DND-41 (cell line): Measurements from ENCODE around the gene DAG1.

Source experiments
- ATAC-seq: fragments of 200-7000 bp; cut with Tn5 transposase; 3 replicates; pipeline ENCODE4 v1.9.1; 2021; ENCODE audit warnings: low read depth; ENCODE audit not compliant: insufficient read depth
- DNase-seq: peaks from one replicate; pipeline ENCODE4 v3.0.0-alpha.2; 2020
- H2AFZ ChIP-seq: 2 replicates; pipeline ENCODE4 v1.6.0; 2012; ENCODE audit warnings: low read depth, low read length
- H3K27ac ChIP-seq: 2 replicates; pipeline ENCODE4 v1.5.1; 2012; ENCODE audit warnings: low read length, inconsistent platforms
- H3K27me3 ChIP-seq: fragments of 200-600 bp; sonication (generic); 2 replicates; pipeline ENCODE4 v1.6.0; 2012; ENCODE audit warnings: low read length, mild to moderate bottlenecking, inconsistent platforms; ENCODE audit not compliant: insufficient read depth, poor library complexity
- H3K36me3 ChIP-seq: 2 replicates; pipeline ENCODE4 v1.5.1; 2012; ENCODE audit warnings: low read length, inconsistent platforms; ENCODE audit not compliant: insufficient read depth
- H3K4me1 ChIP-seq: 2 replicates; pipeline ENCODE4 v1.5.1; 2012; ENCODE audit warnings: mild to moderate bottlenecking, low read length; ENCODE audit not compliant: insufficient read depth
- H3K4me2 ChIP-seq: 2 replicates; pipeline ENCODE4 v1.6.0; 2012; ENCODE audit warnings: mild to moderate bottlenecking, moderate library complexity, low read length, inconsistent platforms; ENCODE audit not compliant: insufficient read depth
- H3K4me3 ChIP-seq, 2 experiments: fragments of 200-600 bp in 1 of 2; shearing (Covaris generic) in 1 of 2; 2 replicates each; pipeline ENCODE4 v1.5.1; 2012 to 2016; ENCODE audit warnings: inconsistent platforms in 2 of 2, low read length in 2 of 2, mild to moderate bottlenecking in 2 of 2, low read depth in 1 of 2, moderate library complexity in 1 of 2
- H3K79me2 ChIP-seq: 2 replicates; pipeline ENCODE4 v1.6.0; 2012; ENCODE audit warnings: low read length, inconsistent platforms; ENCODE audit not compliant: insufficient read depth
- H3K9ac ChIP-seq: 2 replicates; pipeline ENCODE4 v1.6.0; 2012; ENCODE audit warnings: low read depth, mild to moderate bottlenecking, inconsistent platforms, low read length, moderate library complexity
- H3K9me3 ChIP-seq: 2 replicates; pipeline ENCODE4 v1.5.1; 2012; ENCODE audit warnings: low read length, moderate library complexity, mild to moderate bottlenecking, inconsistent platforms; ENCODE audit not compliant: insufficient read depth, severe bottlenecking
- H4K20me1 ChIP-seq: 2 replicates; pipeline ENCODE4 v1.6.0; 2012; ENCODE audit warnings: low read length; ENCODE audit not compliant: insufficient read depth
- EZH2 ChIP-seq: IDR thresholded peaks from 3 replicates; pipeline ENCODE4 v1.6.1; 2012; ENCODE audit warnings: borderline replicate concordance, low read depth, mild to moderate bottlenecking, moderate library complexity, low read length, inconsistent platforms; ENCODE audit not compliant: severe bottlenecking
- TF ChIP-seq, protein P1 (sequence below): IDR thresholded peaks from 2 replicates; pipeline ENCODE4 v1.5.1; 2012; ENCODE audit warnings: borderline replicate concordance, low read length, moderate library complexity, mild to moderate bottlenecking; ENCODE audit not compliant: poor library complexity, severe bottlenecking; ENCODE audit errors: extremely low read depth

The DAG1 gene

GRCh38 chr3:49566312-49566711, 96.2 kb downstream of the DAG1 start:
- Histone ChIP-seq H3K36me3 (no peaks in the 10 kb centered on the region), H4K20me1 (no peaks in the 10 kb centered on the region), H3K79me2 (no peaks in the 10 kb centered on the region), H3K4me2 (no peak overlapping the region), H3K27me3 (no peaks in the 10 kb centered on the region), H3K9me3 (no peaks in the 10 kb centered on the region), H3K4me1 (no peaks in the 10 kb centered on the region), H3K9ac (no peak overlapping the region), H3K4me3 (no peak overlapping the region), H2AFZ (no peak overlapping the region), H3K27ac (no peak overlapping the region)
- no peak for DNase-seq
- no peak for ATAC-seq
- TF ChIP-seq, protein P1, sequence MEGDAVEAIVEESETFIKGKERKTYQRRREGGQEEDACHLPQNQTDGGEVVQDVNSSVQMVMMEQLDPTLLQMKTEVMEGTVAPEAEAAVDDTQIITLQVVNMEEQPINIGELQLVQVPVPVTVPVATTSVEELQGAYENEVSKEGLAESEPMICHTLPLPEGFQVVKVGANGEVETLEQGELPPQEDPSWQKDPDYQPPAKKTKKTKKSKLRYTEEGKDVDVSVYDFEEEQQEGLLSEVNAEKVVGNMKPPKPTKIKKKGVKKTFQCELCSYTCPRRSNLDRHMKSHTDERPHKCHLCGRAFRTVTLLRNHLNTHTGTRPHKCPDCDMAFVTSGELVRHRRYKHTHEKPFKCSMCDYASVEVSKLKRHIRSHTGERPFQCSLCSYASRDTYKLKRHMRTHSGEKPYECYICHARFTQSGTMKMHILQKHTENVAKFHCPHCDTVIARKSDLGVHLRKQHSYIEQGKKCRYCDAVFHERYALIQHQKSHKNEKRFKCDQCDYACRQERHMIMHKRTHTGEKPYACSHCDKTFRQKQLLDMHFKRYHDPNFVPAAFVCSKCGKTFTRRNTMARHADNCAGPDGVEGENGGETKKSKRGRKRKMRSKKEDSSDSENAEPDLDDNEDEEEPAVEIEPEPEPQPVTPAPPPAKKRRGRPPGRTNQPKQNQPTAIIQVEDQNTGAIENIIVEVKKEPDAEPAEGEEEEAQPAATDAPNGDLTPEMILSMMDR = peak; percentile 41
- no peak for TF ChIP-seq EZH2

- H3K36me3 ChIP-seq = no peaks in the 10 kb centered on the region
- no peak for TF ChIP-seq EZH2
- TF ChIP-seq, protein P1 = no peak
- H3K27ac ChIP-seq = no peak overlapping the region
- no peaks in the 10 kb centered on the region for H3K9me3 ChIP-seq
- H2AFZ ChIP-seq = no peak overlapping the region
- H3K79me2 ChIP-seq = no peaks in the 10 kb centered on the region
- H3K9ac ChIP-seq = no peak overlapping the region
- H3K4me1 ChIP-seq = no peaks in the 10 kb centered on the region
- H3K27me3 ChIP-seq = no peaks in the 10 kb centered on the region
- H3K4me3 ChIP-seq = no peak overlapping the region
- no peaks in the 10 kb centered on the region for H4K20me1 ChIP-seq
- ATAC-seq = no peak
- no peak for DNase-seq
- no peak overlapping the region for H3K4me2 ChIP-seq
Observed at GRCh38 chr3:49567406-49567805, 97.3 kb downstream of the DAG1 start.

- Histone ChIP-seq H3K79me2 (no peaks in the 10 kb centered on the region), H3K27me3 (no peaks in the 10 kb centered on the region), H3K9me3 (no peaks in the 10 kb centered on the region), H4K20me1 (no peaks in the 10 kb centered on the region), H3K4me2 (no peak overlapping the region), H3K36me3 (no peaks in the 10 kb centered on the region), H3K9ac (no peak overlapping the region), H2AFZ (no peak overlapping the region), H3K27ac (no peak overlapping the region), H3K4me3 (no peak overlapping the region), H3K4me1 (no peaks in the 10 kb centered on the region)
- TF ChIP-seq, protein P1 = no peak
- no peak for TF ChIP-seq EZH2
- no peak for DNase-seq
- no peak for ATAC-seq
Observed at GRCh38 chr3:49568965-49569364, 98.9 kb downstream of the DAG1 start.
